NCI-H2227 (cell line): ENCODE measurements around the gene SLC39A11.
"Not testable (repeated sequence)": the region's sequence is repeated elsewhere in the genome, so short reads cannot be mapped to it uniquely, and the experiment has no call there.

Source experiments
- DNase-seq: peaks from one replicate; lab custom pipeline; 2025; ENCODE audit not compliant: unreplicated experiment; lab: John Stamatoyannopoulos, UW

SLC39A11 gene

GRCh38 chr17:73092523-73093135 lies at the start of gene SLC39A11:
Gene SLC39A11 (minus strand): TSS chr17:73092688. CDS start chr17:73088764, 3,924 bp downstream.
- peak; percentile 95 for DNase-seq

GRCh38 chr17:73141411-73141810 lies 48.9 kb upstream of the SLC39A11 start:
- DNase-seq = no peak

- no peak for DNase-seq
Observed at GRCh38 chr17:73140566-73140965, 48.1 kb upstream of the SLC39A11 start.

- DNase-seq = no peak
Observed at GRCh38 chr17:73139296-73139695, 46.8 kb upstream of the SLC39A11 start.

- DNase-seq = no peak
Observed at GRCh38 chr17:73138541-73139138, 46.2 kb upstream of the SLC39A11 start.

GRCh38 chr17:73137376-73137775 lies 44.9 kb upstream of the SLC39A11 start:
- no peak for DNase-seq

GRCh38 chr17:73135766-73136165 lies 43.3 kb upstream of the SLC39A11 start:
- DNase-seq = no peak

GRCh38 chr17:73133911-73134649 lies 41.6 kb upstream of the SLC39A11 start:
- no peak for DNase-seq

- no peak for DNase-seq
Observed at GRCh38 chr17:73132085-73132492, 39.6 kb upstream of the SLC39A11 start.

- not testable (repeated sequence) for DNase-seq
Observed at GRCh38 chr17:73131439-73131838, 39.0 kb upstream of the SLC39A11 start.

GRCh38 chr17:73130977-73131376 lies 38.5 kb upstream of the SLC39A11 start:
- no peak for DNase-seq

GRCh38 chr17:73128496-73128895 lies 36.0 kb upstream of the SLC39A11 start:
- no peak for DNase-seq

- no peak for DNase-seq
Observed at GRCh38 chr17:73126716-73127473, 34.4 kb upstream of the SLC39A11 start.

- DNase-seq = no peak
Observed at GRCh38 chr17:73123606-73124320, 31.3 kb upstream of the SLC39A11 start.

- no peak for DNase-seq
Observed at GRCh38 chr17:73122953-73123605, 30.6 kb upstream of the SLC39A11 start.

- no peak for DNase-seq
Observed at GRCh38 chr17:73121506-73121905, 29.0 kb upstream of the SLC39A11 start.

GRCh38 chr17:73119631-73120030 lies 27.1 kb upstream of the SLC39A11 start:
- no peak for DNase-seq

GRCh38 chr17:73118951-73119391 lies 26.5 kb upstream of the SLC39A11 start:
- DNase-seq = peak; percentile 84

GRCh38 chr17:73118139-73118538 lies 25.7 kb upstream of the SLC39A11 start:
- DNase-seq = no peak

- DNase-seq = no peak
Observed at GRCh38 chr17:73112246-73112645, 19.8 kb upstream of the SLC39A11 start.
